Posterior cingulate gyrus (tissue), 11 donors: ENCODE results near the gene CEACAM1.
"Not testable (repeated sequence)": the region's sequence is repeated elsewhere in the genome, so short reads cannot be mapped to it uniquely, and the experiment has no call there.

ENCODE experiments used
- DNase-seq, 10 donors: peaks; one replicate each; pipeline versions ENCODE4 v3.0.0 to v3.0.0-alpha.2; 2020 to 2021; ENCODE audit warnings: mixed read lengths in 3 of 10
- intact Hi-C: fragments of 100-400 bp; cut with DNase I; formaldehyde crosslinking; loops from one replicate; pipeline ENCODE4 v1.15.1; 2023

Gene CEACAM1

GRCh38 chr19:42514449-42514848 is 13.8 kb downstream of the CEACAM1 start:
- DNase-seq = no peak
- intact Hi-C loops = no loop called here

DNA sequence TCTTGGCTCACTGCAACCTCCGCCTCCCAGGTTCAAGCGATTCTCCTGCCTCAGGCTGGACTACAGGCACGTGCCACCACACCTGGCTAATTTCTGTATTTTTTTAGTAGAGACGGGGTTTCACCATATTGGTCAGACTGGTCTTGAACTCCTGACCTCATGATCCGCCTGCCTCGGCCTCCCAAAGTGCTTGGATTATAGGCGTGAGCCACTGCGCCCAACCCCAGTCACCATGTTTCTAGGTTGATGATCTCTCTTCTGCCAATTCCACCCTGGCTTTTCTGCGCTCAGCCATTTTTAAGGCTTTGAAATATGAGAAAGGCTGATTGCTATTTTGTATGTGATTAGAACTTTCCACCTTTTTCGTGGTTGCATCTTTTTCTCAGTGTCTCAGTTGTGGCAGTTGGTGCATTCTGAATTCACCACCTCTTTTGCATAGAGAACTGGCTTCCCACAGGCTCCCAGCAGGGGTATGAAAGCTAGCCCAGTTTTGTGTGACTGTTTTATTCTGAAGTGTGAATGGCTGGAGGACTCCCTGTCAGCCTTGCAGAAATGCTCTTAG is 15.5 kb downstream of the CEACAM1 start:
- no peak for DNase-seq
- intact Hi-C loops = no loop called here

DNA sequence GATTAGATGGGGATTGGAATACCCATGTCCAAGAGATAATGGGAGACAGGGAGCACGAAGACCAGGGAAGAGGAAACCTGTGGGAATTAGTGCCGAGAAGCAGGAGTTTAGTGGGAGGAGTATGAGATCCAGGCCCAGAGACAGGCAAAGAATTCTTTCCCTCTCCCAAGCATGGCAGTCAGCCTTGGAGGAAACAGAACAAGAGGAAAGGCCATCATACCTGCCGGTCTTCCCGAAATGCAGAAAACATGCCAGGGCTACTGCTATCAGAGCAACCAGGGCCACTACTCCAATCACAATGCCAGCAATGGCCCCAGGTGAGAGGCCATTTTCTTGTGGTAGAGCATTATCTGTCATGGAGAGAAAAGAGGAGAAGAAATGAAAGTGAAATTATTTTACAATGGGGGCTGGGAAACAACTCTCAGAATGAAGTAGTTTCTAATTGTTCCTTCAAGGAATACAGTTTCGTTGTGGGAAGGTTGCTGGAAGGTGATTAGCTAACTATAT is 16.1 kb downstream of the CEACAM1 start:
- intact Hi-C loops = no loop called here
- no peak for DNase-seq

DNA sequence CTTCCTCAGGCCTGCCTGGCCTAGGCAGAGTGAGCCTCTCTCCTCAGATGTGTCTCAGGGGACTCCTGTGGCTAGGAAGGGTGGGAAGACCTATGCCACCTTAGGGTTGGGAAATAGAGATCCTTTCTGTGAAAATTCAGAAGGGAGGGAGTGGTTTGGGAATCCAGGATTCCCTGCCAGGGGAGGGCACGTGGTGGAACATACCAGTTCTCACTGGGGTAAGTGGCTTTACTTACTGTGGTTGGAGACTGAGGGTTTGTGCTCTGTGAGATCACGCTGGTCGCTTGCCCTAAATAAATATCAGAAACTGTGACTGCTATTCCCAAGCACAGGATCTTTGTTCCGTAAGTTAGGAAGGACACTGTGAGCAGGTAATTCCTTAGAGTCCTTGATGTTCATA is 16.9 kb downstream of the CEACAM1 start:
- intact Hi-C loops = no loop called here
- no peak for DNase-seq

DNA sequence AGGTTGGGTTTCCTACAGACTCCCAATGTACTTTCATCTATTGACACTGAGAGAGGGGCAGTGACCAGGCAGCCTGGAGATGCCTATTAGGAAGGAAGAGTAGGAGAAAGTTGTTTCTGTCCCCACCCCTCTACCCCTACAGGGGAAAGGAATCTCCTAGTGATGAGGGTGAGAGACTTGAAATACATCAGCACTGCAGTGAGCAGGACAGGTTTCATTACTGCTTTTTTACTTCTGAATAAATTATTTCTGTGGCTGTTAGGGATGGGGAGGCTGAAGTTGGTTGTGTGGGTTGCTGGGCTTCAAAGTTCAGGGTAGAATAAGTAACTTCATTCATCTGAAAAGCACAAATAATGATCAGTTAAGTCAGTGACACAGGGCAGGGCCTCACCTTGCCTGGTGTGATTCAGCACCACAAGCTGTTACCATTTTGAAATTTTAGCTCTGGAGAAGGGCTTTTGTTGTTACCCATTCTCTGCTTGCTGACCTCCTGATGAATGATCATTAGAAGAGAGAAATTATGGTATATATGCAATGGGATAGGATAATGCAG is 19.3 kb downstream of the CEACAM1 start:
- intact Hi-C loops = no loop called here
- no peak for DNase-seq

DNA sequence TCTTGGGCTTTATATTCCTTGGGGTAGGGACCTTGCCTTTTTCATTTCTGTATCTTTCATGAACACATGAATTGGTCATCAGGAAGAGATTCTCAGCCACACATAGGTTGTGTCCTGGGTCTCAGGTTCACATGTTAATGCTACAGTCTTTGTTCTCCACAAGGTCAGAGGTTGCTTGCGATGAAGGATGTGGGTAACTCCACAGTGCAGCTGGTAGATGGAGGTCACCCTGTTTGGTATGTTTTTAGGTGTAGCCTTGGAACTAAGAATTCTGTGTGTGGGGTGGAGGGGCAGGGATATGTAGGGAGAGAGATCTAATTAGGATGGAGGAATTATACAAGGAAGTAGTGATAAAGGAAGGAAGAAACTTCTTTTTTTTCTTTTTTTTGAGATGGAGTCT is 23.2 kb downstream of the CEACAM1 start:
- intact Hi-C loops = no loop called here

GRCh38 chr19:42501733-42502132 is 26.5 kb downstream of the CEACAM1 start:
- intact Hi-C loops = no loop called here

More for the DNA sequence above, 23.2 kb downstream of the CEACAM1 start:
- DNase-seq = no peak

GRCh38 chr19:42501243-42501642 is 27.0 kb downstream of the CEACAM1 start:
- DNase-seq, intact Hi-C loops: not testable (repeated sequence)

More at GRCh38 chr19:42501733-42502132, 26.5 kb downstream of the CEACAM1 start:
- no peak for DNase-seq

- intact Hi-C loops = no loop called here
- no peak for DNase-seq
Observed at GRCh38 chr19:42498169-42498757, 30.0 kb downstream of the CEACAM1 start.

DNA sequence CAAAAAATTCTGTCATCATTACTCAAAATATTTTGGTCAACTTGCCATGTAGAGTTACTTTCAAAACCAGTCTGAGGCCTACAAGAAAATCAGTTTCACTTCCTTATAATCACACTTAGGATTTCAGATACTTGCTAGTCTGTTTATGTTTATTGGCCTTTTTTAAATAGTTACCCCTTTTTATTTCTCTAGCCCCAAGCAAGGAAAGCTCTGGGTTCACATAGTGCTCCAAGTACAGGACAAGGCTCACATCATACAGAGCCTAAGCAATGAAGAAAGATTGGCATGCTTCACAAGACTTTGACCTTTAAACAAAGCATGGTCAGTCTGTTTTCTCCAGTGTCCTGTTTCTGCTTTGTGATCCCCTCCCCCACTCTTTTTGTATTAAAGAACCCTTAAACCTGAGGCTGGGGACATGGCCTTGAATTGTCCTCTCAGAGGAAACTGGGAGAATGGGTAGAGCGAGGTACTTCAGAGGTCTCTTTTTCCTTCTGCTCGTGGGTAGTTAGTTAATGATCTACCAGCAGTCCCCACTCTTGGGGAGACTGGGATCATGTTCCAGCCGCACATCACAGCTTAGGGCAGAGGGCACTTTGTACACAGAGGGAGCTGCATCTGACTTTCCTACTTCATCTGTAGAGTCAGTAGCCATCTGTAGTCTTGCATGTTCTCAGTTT is 30.7 kb downstream of the CEACAM1 start:
- DNase-seq = peak in 1 of 10 donors; percentile 14
- intact Hi-C loops = no loop called here

DNA sequence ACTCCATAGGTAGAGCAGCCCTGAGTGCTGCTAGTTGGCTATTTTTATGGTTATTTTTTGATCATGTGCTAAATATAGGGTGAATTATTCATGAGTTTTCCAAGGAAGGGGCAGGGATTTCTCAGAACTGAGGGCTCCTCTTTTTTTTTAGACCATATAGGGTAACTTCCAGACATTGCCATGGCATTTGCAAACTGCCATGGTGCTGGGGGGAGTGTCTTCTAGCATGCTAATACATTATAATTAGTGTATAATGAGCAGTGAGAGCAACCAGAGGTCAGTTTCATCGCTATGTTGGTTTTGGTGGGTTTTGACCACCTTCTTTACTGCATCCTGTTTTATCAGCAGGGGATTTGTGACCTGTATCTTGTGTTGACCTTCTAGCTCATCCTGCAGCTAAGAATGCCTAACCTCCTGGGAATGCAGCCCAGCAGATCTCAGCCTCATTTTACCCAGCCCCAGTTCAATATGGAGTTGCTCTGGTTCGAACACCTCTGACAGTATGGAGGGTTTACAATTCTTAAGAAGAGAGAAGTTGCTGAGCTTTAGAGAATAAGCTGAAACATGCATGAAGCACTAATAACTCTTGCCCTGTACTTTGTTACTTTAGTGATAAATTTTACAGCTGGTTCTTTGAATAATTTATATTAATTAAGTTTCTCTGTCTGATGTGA is 31.7 kb downstream of the CEACAM1 start:
- no peak for DNase-seq
- intact Hi-C loops = no loop called here

- intact Hi-C loops = no loop called here
- no peak for DNase-seq
Observed at GRCh38 chr19:42495663-42496062, 32.6 kb downstream of the CEACAM1 start.

GRCh38 chr19:42494321-42494720 is 34.0 kb downstream of the CEACAM1 start:
- intact Hi-C loops = no loop called here
- no peak for DNase-seq

GRCh38 chr19:42488783-42489521 is 39.3 kb downstream of the CEACAM1 start:
- intact Hi-C loops = no loop called here
- no peak for DNase-seq

DNA sequence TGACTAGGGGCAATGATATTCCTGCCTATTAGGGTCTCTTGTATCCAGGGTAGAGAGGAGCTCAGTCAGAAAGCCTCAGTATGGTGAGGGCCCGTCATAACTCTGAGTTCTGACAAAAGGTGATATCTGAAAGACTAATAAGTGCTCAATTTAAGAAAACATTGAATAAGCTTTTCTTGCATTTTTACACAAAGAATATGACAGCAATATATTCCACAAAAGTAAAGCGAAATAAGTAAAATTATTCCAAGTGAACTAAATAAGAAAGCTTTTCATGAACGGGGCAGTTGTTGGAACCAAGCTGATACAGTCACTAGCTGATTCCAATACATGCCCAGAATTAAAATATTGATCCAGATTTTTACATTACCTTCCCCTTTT is 40.5 kb downstream of the CEACAM1 start:
- intact Hi-C loops = no loop called here
- DNase-seq = no peak

- no peak for DNase-seq
- intact Hi-C loops = no loop called here
Observed at GRCh38 chr19:42487032-42487797, 41.1 kb downstream of the CEACAM1 start.

DNA sequence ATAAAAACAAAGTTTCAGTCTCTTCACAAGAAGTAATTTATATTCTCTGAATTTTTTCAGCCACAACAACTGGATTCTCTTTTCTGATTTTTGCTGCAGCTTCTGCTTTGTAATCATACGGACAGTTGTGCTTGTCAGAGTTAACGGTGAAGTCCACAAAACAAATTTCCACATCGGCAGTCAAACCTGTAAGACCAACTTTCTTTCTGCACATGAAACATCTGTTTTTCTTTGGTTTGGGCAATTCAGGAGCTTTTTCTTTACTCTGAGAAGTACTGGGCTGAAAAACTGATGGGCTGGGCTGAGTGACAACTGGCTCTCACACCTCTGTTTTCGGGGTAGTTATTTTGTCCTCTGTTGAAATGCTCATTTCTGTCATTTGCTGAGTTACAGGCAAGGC is 43.2 kb downstream of the CEACAM1 start:
- intact Hi-C loops, DNase-seq: not testable (repeated sequence)

- DNase-seq = no peak
- intact Hi-C loops = no loop called here
Observed at GRCh38 chr19:42480335-42481095, 47.8 kb downstream of the CEACAM1 start.

- intact Hi-C loops = no loop called here
- DNase-seq = no peak
Observed at GRCh38 chr19:42479736-42480135, 48.5 kb downstream of the CEACAM1 start.
